HL-60 (cell line): ENCODE measurements around the gene HCRT.

ENCODE experiments used
- DNase-seq, 2 experiments: peaks; one replicate each; pipeline ENCODE4 v3.0.0-alpha.2; 2010 to 2020; ENCODE audit warnings: low read depth in 1 of 2, low spot score in 1 of 2
- H3K27ac ChIP-seq: fragments of 250-450 bp; sonication (Bioruptor Pico); replicated peaks from 2 replicates; pipeline ENCODE4 v1.5.1; 2020; ENCODE audit warnings: mild to moderate bottlenecking, moderate library complexity
- H3K27me3 ChIP-seq: fragments of 250-450 bp; sonication (Bioruptor Pico); 2 replicates; pipeline ENCODE4 v1.5.1; 2021; ENCODE audit warnings: mild to moderate bottlenecking, moderate library complexity; ENCODE audit not compliant: insufficient read depth, poor library complexity, severe bottlenecking
- H3K4me3 ChIP-seq: replicated peaks from 2 replicates; pipeline ENCODE4 v1.5.1; 2011; ENCODE audit warnings: mild to moderate bottlenecking, control low read depth, low read length; ENCODE audit not compliant: insufficient read depth
- CTCF ChIP-seq: IDR thresholded peaks from one replicate; pipeline ENCODE4 v1.5.1; 2011; ENCODE audit warnings: low read length, control low read depth, inconsistent platforms; ENCODE audit not compliant: insufficient read depth
- GABPA ChIP-seq: IDR thresholded peaks from 2 replicates; pipeline ENCODE4 v1.6.1; 2012; ENCODE audit warnings: low read depth
- POLR2AphosphoS5 ChIP-seq: IDR thresholded peaks from 2 replicates; pipeline ENCODE4 v1.6.1; 2012; ENCODE audit warnings: low read depth
- REST ChIP-seq: IDR thresholded peaks from 2 replicates; pipeline ENCODE4 v1.6.1; 2012; ENCODE audit warnings: low read depth; ENCODE audit not compliant: insufficient replicate concordance
- SPI1 ChIP-seq: IDR thresholded peaks from 2 replicates; pipeline ENCODE4 v1.6.1; 2012; ENCODE audit warnings: low read depth, mild to moderate bottlenecking, borderline replicate concordance

HCRT gene

GRCh38 chr17:42180411-42180921 is 4.8 kb downstream of the HCRT start:
- no peak overlapping the region for H3K27ac ChIP-seq
- TF ChIP-seq GABPA, result no peak
- TF ChIP-seq CTCF, result no peak
- no peak for TF ChIP-seq SPI1
- TF ChIP-seq REST, result no peak
- no peak for TF ChIP-seq POLR2AphosphoS5
- H3K27me3 ChIP-seq, result no peaks in the 10 kb centered on the region
- peak overlapping the region; percentile 61 for H3K4me3 ChIP-seq
- DNase-seq, result no peak

GRCh38 chr17:42179911-42180410 is 5.3 kb downstream of the HCRT start:
- DNase-seq, result peak in 1 of 2 experiments; percentile 32
- Histone ChIP-seq H3K27me3 (no peaks in the 10 kb centered on the region), H3K4me3 (no peak overlapping the region), H3K27ac (no peak overlapping the region)
- TF ChIP-seq REST (peak; percentile 95), POLR2AphosphoS5 (no peak), GABPA (no peak)

GRCh38 chr17:42179335-42179734 is 5.9 kb downstream of the HCRT start:
- no peaks in the 10 kb centered on the region for H3K27me3 ChIP-seq
- H3K4me3 ChIP-seq, result no peak overlapping the region
- TF ChIP-seq GABPA, result no peak
- TF ChIP-seq CTCF, result no peak
- no peak for TF ChIP-seq POLR2AphosphoS5
- no peak for TF ChIP-seq REST
- TF ChIP-seq SPI1, result no peak
- no peak overlapping the region for H3K27ac ChIP-seq
- DNase-seq, result no peak
